GM12874 (cell line): Measurements from ENCODE around the gene MTMR8.

Source experiments
- CTCF ChIP-seq: IDR thresholded peaks from 2 replicates; pipeline ENCODE4 v1.5.1; 2011; ENCODE audit warnings: low read depth, mild to moderate bottlenecking, control low read depth, low read length, moderate library complexity; ENCODE audit not compliant: insufficient read depth

The MTMR8 gene

GRCh38 chrX:64394874-64395567 is at the start of gene MTMR8:
Gene MTMR8 (minus strand): TSS chrX:64395452. CDS start chrX:64395363, 89 bp downstream.
- TF ChIP-seq CTCF = no peak

GRCh38 chrX:64439551-64439950 is 44.3 kb upstream of the MTMR8 start:
- no peak for TF ChIP-seq CTCF

- TF ChIP-seq CTCF = no peak
Observed at GRCh38 chrX:64437665-64438064, 42.4 kb upstream of the MTMR8 start.

- TF ChIP-seq CTCF = no peak
Observed at GRCh38 chrX:64437218-64437617, 42.0 kb upstream of the MTMR8 start.

GRCh38 chrX:64428371-64428770 is 33.1 kb upstream of the MTMR8 start:
- no peak for TF ChIP-seq CTCF

GRCh38 chrX:64427787-64428186 is 32.5 kb upstream of the MTMR8 start:
- no peak for TF ChIP-seq CTCF

- no peak for TF ChIP-seq CTCF
Observed at GRCh38 chrX:64427281-64427680, 32.0 kb upstream of the MTMR8 start.

- TF ChIP-seq CTCF = no peak
Observed at GRCh38 chrX:64398088-64398487, 2.8 kb upstream of the MTMR8 start.
